HEK293T (cell line): ENCODE measurements around the gene UCP2.
"Not testable (repeated sequence)": the region's sequence is repeated elsewhere in the genome, so short reads cannot be mapped to it uniquely, and the experiment has no call there.

Experiments used
- CTCF ChIA-PET: fragments of 350-600 bp; formaldehyde crosslinking; extraction: SDS; loops from one replicate; lab custom pipeline; 2021; ENCODE audit warnings: antibody characterized with exemption, inconsistent platforms; lab: Yijun Ruan, JAX
- POLR2A ChIA-PET: fragments of 350-600 bp; formaldehyde crosslinking; extraction: SDS; loops from one replicate; lab custom pipeline; 2020; ENCODE audit warnings: antibody characterized with exemption, inconsistent platforms; lab: Yijun Ruan, JAX
- DNase-seq: peaks from one replicate; pipeline ENCODE4 v3.0.0; 2012; ENCODE audit warnings: mixed read lengths; ENCODE audit errors: extremely low spot score
- ARNT ChIP-seq: fragments of 450-650 bp; IDR thresholded peaks from 2 replicates; pipeline ENCODE4 v1.6.1; 2017; ENCODE audit warnings: mild to moderate bottlenecking
- BHLHE40 ChIP-seq: fragments of 450-650 bp; IDR thresholded peaks from 2 replicates; pipeline ENCODE4 v1.6.1; 2016; ENCODE audit warnings: mild to moderate bottlenecking, moderate library complexity, borderline replicate concordance
- CTBP1 ChIP-seq: fragments of 450-650 bp; IDR thresholded peaks from 2 replicates; pipeline ENCODE4 v1.6.1; 2016; ENCODE audit warnings: borderline replicate concordance
- ELF4 ChIP-seq: fragments of 450-650 bp; IDR thresholded peaks from 2 replicates; pipeline ENCODE4 v1.6.1; 2017; ENCODE audit warnings: antibody characterized with exemption
- FOXA1 ChIP-seq: fragments of 450-650 bp; IDR thresholded peaks from 2 replicates; pipeline ENCODE4 v1.6.1; 2016; ENCODE audit warnings: mild to moderate bottlenecking
- FOXK2 ChIP-seq: fragments of 450-650 bp; IDR thresholded peaks from 2 replicates; pipeline ENCODE4 v1.6.1; 2016; ENCODE audit warnings: mild to moderate bottlenecking
- FOXM1 ChIP-seq: fragments of 450-650 bp; IDR thresholded peaks from 2 replicates; pipeline ENCODE4 v1.6.1; 2017; ENCODE audit warnings: mild to moderate bottlenecking, borderline replicate concordance
- HDGF ChIP-seq: fragments of 450-650 bp; IDR thresholded peaks from 2 replicates; pipeline ENCODE4 v1.6.1; 2017; ENCODE audit warnings: antibody characterized with exemption, borderline replicate concordance
- L3MBTL2 ChIP-seq: fragments of 450-650 bp; conservative IDR thresholded peaks from 2 replicates; pipeline ENCODE4 v1.6.1; 2016; ENCODE audit warnings: mild to moderate bottlenecking
- LEF1 ChIP-seq: fragments of 450-650 bp; IDR thresholded peaks from 2 replicates; pipeline ENCODE4 v1.6.1; 2017; ENCODE audit warnings: mild to moderate bottlenecking, borderline replicate concordance
- NFRKB ChIP-seq: fragments of 450-650 bp; IDR thresholded peaks from 2 replicates; pipeline ENCODE4 v1.6.1; 2016; ENCODE audit warnings: mild to moderate bottlenecking, moderate library complexity
- PKNOX1 ChIP-seq: fragments of 450-650 bp; IDR thresholded peaks from 2 replicates; pipeline ENCODE4 v1.6.1; 2016
- SP1 ChIP-seq: fragments of 450-650 bp; IDR thresholded peaks from 2 replicates; pipeline ENCODE4 v1.6.1; 2017
- SUZ12 ChIP-seq: fragments of 450-650 bp; IDR thresholded peaks from 2 replicates; pipeline ENCODE4 v1.6.1; 2016; ENCODE audit warnings: mild to moderate bottlenecking
- TARDBP ChIP-seq: fragments of 450-650 bp; IDR thresholded peaks from 2 replicates; pipeline ENCODE4 v1.6.1; 2016
- ZNF384 ChIP-seq: fragments of 450-650 bp; IDR thresholded peaks from 2 replicates; pipeline ENCODE4 v1.6.1; 2016

Gene UCP2

GRCh38 chr11:73995247-73995646 lies 12.6 kb upstream of the UCP2 start:
- ChIA-PET POLR2A (interaction anchor here (3.1 kb wide), 1 partner anchor 12 kb away, joined by 16 read pairs; the partner anchor contains the start of gene UCP2), CTCF (no interaction called here)
- no peak for DNase-seq

GRCh38 chr11:73991471-73992006 lies 8.9 kb upstream of the UCP2 start:
- no peak for DNase-seq
- POLR2A ChIA-PET = no interaction called here
- CTCF ChIA-PET = no interaction called here
- TF ChIP-seq ELF4 (no peak), FOXK2 (no peak), LEF1 (no peak), BHLHE40 (no peak), ZNF384 (no peak), SUZ12 (no peak), TARDBP (no peak), ARNT (no peak), L3MBTL2 (no peak), HDGF (no peak), CTBP1 (no peak)

More at GRCh38 chr11:73995247-73995646, 12.6 kb upstream of the UCP2 start:
- TF ChIP-seq BHLHE40 = no peak
- no peak for TF ChIP-seq ELF4
- TF ChIP-seq SP1 = no peak
- TF ChIP-seq HDGF = no peak
- no peak for TF ChIP-seq NFRKB
- TF ChIP-seq ARNT = no peak
- no peak for TF ChIP-seq SUZ12
- TF ChIP-seq LEF1 = no peak
- TF ChIP-seq FOXA1 = no peak
- TF ChIP-seq L3MBTL2 = no peak
- TF ChIP-seq FOXM1 = no peak
- TF ChIP-seq CTBP1 = no peak
- TF ChIP-seq ZNF384 = no peak

- CTCF ChIA-PET = no interaction called here
- POLR2A ChIA-PET = no interaction called here
- TF ChIP-seq TARDBP (no peak), CTBP1 (no peak)
- no peak for DNase-seq
Observed at GRCh38 chr11:73990730-73991129, 8.1 kb upstream of the UCP2 start.

DNA sequence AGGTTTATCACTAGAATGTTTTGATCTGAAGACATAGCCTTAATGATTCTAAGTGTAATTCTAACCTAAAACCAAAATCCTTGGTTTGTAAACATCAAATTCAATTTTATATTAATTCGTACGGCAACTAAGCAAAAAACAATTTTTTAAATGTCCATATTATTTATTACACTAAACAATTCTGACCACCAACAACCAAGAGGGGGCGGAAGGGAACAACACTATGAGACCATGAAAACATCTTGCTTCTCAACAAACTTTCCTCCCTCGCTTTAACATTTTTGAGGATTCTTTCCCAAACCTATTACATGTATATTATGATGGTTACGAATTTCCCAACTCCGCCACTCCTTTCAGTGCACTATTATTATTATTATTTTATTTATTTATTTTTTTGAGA lies 6.5 kb upstream of the UCP2 start:
- CTCF ChIA-PET = no interaction called here
- TF ChIP-seq LEF1 (no peak), SP1 (no peak), FOXM1 (no peak), CTBP1 (no peak), ARNT (no peak), ZNF384 (no peak), L3MBTL2 (no peak), FOXK2 (no peak), NFRKB (no peak), HDGF (no peak), FOXA1 (no peak), SUZ12 (no peak), PKNOX1 (no peak), ELF4 (no peak), BHLHE40 (no peak)
- POLR2A ChIA-PET = no interaction called here
- no peak for DNase-seq

GRCh38 chr11:73988227-73988626 lies 5.6 kb upstream of the UCP2 start:
- CTCF ChIA-PET = no interaction called here
- POLR2A ChIA-PET = no interaction called here
- TF ChIP-seq ARNT = no peak
- no peak for DNase-seq

DNA sequence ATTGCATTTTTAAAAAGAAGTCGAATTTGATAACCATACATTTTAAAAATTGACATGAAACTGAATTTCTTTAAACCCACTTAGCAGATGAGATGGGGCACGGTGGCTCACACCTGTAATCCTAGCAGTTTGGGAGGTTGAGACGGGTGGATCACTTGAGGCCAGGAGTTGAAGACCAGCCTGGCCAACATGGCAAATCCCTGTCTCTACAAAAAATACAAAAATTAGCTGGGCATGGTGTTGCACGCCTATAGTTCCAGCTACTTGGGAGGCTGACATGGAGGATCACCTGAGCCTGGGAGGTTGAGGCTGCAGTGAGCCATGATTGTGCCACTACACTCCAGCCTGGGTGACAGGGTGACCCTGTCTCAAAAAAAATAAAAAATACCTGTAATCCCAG lies 3.0 kb upstream of the UCP2 start:
- POLR2A ChIA-PET, DNase-seq, CTCF ChIA-PET: not testable (repeated sequence)

DNA sequence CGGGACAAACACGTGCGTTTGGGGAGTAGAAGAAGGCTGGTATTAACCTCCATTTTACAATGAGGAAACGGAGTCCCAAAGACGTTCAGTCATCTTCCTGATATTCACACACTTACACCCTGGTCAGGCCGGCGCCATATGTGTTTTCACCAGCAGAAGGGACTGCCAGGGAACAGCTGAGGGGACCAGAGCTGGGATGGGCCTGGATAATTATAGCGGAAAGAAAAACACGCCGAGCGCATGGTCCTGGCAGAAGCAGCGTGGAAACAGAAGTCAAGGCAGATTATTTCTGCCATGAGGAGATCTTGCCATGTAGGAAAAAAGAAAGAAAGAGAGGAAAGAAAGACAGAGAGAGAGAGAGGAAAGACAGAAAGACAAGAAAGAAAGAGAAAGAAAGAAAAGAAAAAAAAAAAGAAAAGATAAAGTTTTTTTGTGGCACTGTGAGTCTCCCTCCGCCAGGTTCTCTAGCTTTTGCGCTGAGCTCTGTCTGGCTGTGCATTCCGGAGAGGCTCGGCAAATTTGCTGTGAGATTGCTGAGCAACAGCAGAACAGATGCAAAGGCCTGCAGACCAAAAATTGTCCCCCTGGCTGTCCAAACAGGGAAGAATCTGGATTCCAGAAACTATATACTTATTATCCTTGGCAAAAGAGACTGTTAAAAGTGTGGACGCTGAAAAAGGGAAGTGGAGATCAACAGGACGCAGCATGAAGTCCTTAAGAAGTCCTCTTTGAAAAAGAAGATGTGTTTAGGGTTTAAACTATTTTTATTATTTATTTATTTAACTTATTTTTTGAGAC lies 1.3 kb upstream of the UCP2 start:
- POLR2A ChIA-PET = interaction anchor here (1.0 to 2.5 kb wide), 6 partner anchors 11 to 608 kb away, joined by 3 to 16 read pairs (median 4); partner anchors contain the start of genes C2CD3, POLD3 and PPME1
- DNase-seq = peak; percentile 31
- TF ChIP-seq L3MBTL2 = peak; percentile 42; the same call in 1 of the 2 replicates
- TF ChIP-seq CTBP1 = peak; percentile 20; the same call in 1 of the 2 replicates
- TF ChIP-seq SUZ12 = no peak
- TF ChIP-seq LEF1 = no peak
- TF ChIP-seq NFRKB = 0 out of 2 replicates have a peak, but pooled peaks have one; percentile 37
- 0 out of 2 replicates have a peak, but pooled peaks have one; percentile 18 for TF ChIP-seq TARDBP
- CTCF ChIA-PET = no interaction called here
